ENCODE measurements around the gene TRPM3. TPM values are rescaled to one million over a fixed set of nuclear protein-coding genes. Genes with fewer than 3 reads are reported as not detected.

The TRPM3 gene
- total and polyA plus RNA-seq, 2 of the 8 experiments (the other 6 are each of a cell fraction or from before 2014, with no cell fraction given) = 2.4 to 10.9 TPM

DNA sequence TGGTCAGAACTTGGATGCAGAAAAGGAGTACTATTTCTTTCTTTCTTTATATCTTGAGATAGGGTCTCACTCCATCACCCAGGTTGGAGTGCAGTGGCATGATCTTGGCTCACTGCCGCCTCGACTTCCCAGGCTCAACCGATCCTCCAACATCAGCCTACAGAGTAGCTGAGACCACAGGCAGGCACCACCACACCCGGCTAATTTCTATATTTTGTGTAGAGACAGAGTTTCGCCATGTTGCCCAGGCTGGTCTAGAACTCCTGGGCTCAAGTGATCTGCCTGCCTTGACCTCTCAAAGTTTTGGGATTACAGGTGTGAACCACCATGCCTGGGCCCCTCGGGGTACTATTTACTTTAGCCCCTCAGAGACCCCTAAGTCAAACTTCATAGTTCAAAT, 323.4 kb downstream of the TRPM3 start:
- Histone ChIP-seq H4K91ac (replicated peaks; ENCODE audit: insufficient read length, low read length) (no peak overlapping the region), H3K18ac (ENCODE audit: extremely low read depth, low read length) (no peak overlapping the region), H2BK15ac (ENCODE audit: low read length) (no peak overlapping the region), H3K27me3 (replicated peaks in 1 of 4; ENCODE audit: control insufficient read depth in 3 of 4, extremely low read depth in 1 of 4, insufficient read depth in 3 of 4, low read length in 3 of 4) (no peaks in the 10 kb centered on the region), H3K79me2 (ENCODE audit: control insufficient read depth in 1 of 2, insufficient read depth in 2 of 2, low read length in 2 of 2) (no peaks in the 10 kb centered on the region), H3K56ac (replicated peaks; ENCODE audit: insufficient read length, low read depth, low read length) (no peak overlapping the region), H3K27ac (ENCODE audit: low read depth, low read length) (no peak overlapping the region), H3K36me3 (ENCODE audit: control insufficient read depth in 2 of 4, insufficient read depth in 4 of 4, low read length in 3 of 4) (0 out of 8 replicates have a peak, but pooled peaks cover 0 to 3% (median 0%) of the 10 kb centered on the region in 4 experiments), H3K14ac (ENCODE audit: insufficient read length) (no peak overlapping the region), H3K79me1 (ENCODE audit: low read depth, low read length) (no peaks in the 10 kb centered on the region), H2BK12ac (ENCODE audit: low read depth, low read length) (no peak overlapping the region), H3K9ac (replicated peaks in 1 of 4; ENCODE audit: extremely low read depth in 1 of 4, low read depth in 3 of 4, low read length in 3 of 4) (no peak overlapping the region), H4K20me1 (replicated peaks in 1 of 2; ENCODE audit: control insufficient read depth in 1 of 2, insufficient read depth in 2 of 2, low read length in 2 of 2) (no peaks in the 10 kb centered on the region), H2AFZ (ENCODE audit: low read length) (no peak overlapping the region), H2BK120ac (replicated peaks; ENCODE audit: low read depth, low read length) (no peak overlapping the region), H2BK5ac (ENCODE audit: low read depth, low read length) (no peak overlapping the region), H3K4ac (replicated peaks; ENCODE audit: insufficient read length, low read depth, low read length) (no peak overlapping the region), H4K8ac (ENCODE audit: extremely low read depth, insufficient read depth, low read length) (no peak overlapping the region), H3K9me3 (ENCODE audit: insufficient read depth in 2 of 2, low read depth in 1 of 2, low read length in 1 of 2) (no peaks in the 10 kb centered on the region), H2AK5ac (ENCODE audit: low read depth, low read length) (no peak overlapping the region), H4K5ac (ENCODE audit: insufficient read length, low read depth, low read length) (no peak overlapping the region), H3K4me2 (ENCODE audit: insufficient read depth in 1 of 2, low read depth in 2 of 2, low read length in 2 of 2) (no peak overlapping the region), H2BK20ac (ENCODE audit: low read length) (no peak overlapping the region), H3K4me3 (ENCODE audit: extremely low read depth in 1 of 4, insufficient read depth in 2 of 4, low read depth in 3 of 4, low read length in 4 of 4) (no peak overlapping the region), H3K4me1 (replicated peaks in 1 of 4; ENCODE audit: control insufficient read depth in 3 of 4, insufficient read depth in 4 of 4, low read length in 3 of 4) (peaks cover 0 to 4% (median 2%) of the 10 kb centered on the region in 4 experiments; a peak in 2 of 7 replicates), H3K23ac (ENCODE audit: insufficient read length) (no peak overlapping the region), H3K23me2 (ENCODE audit: low read depth, low read length) (no peaks in the 10 kb centered on the region)
- 97% methylated on average over 6 of the region's 6 CpGs; no CpG with 5 or more reads in 1 of the 2 experiments for WGBS, 2 experiments (ENCODE audit: extremely low coverage in 1 of 2, insufficient coverage in 1 of 2, insufficient read length in 1 of 2, insufficient replicate concordance in 2 of 2, low coverage in 1 of 2, low lambda C conversion rate in 2 of 2, missing lambda C conversion rate in 1 of 2)
- ChIA-PET POLR2A (ENCODE audit: partially characterized antibody) (no interaction called here), CTCF (ENCODE audit: partially characterized antibody) (interaction anchor here (0.6 to 2.0 kb wide), 3 partner anchors 15 to 466 kb away, joined by 3 to 4 read pairs (median 3); no protein-coding TSS in a partner anchor)
- FAIRE-seq (no peak), DNase-seq (ENCODE audit: low read depth in 1 of 2, low spot score in 2 of 2) (no peak)
- TF ChIP-seq PHF8 (conservative IDR thresholded peaks at IDR 0.05; ENCODE audit: low read depth, low read length) (no peak), SIRT6 (IDR thresholded peaks at IDR 0.05; ENCODE audit: low read length) (no peak), CREB1 (IDR thresholded peaks at IDR 0.05) (no peak), ZNF274 (IDR thresholded peaks at IDR 0.05; ENCODE audit: borderline replicate concordance, extremely low read depth, low read length) (no peak), JUND (IDR thresholded peaks at IDR 0.05; ENCODE audit: low read length) (no peak), EZH2 (IDR thresholded peaks at IDR 0.05; ENCODE audit: low read depth, low read length, severe bottlenecking) (no peak), SP2 (IDR thresholded peaks at IDR 0.05; ENCODE audit: low read length) (no peak), TEAD4 (IDR thresholded peaks at IDR 0.05; ENCODE audit: low read depth, low read length) (no peak), POU5F1 (IDR thresholded peaks at IDR 0.05; ENCODE audit: low read depth, low read length) (no peak), KDM1A (IDR thresholded peaks at IDR 0.05; ENCODE audit: borderline replicate concordance, low read length) (no peak), SP1 (IDR thresholded peaks at IDR 0.05; ENCODE audit: low read depth, low read length) (no peak), RXRA (IDR thresholded peaks at IDR 0.05; ENCODE audit: insufficient read depth, low read depth, low read length) (no peak), TAF1 (IDR thresholded peaks at IDR 0.05; ENCODE audit: low read depth, low read length) (no peak), TCF12 (IDR thresholded peaks at IDR 0.05; ENCODE audit: low read depth, low read length) (no peak), RBBP5 (IDR thresholded peaks at IDR 0.05; ENCODE audit: borderline replicate concordance, low read depth, low read length) (no peak), NRF1 (IDR thresholded peaks at IDR 0.05; ENCODE audit: low read depth, low read length) (no peak)

Data from H1 (cell line).